H1 (cell line): Measurements from ENCODE around the gene LMNTD2. TPM values are rescaled to one million over a fixed set of nuclear protein-coding genes. Genes with fewer than 3 reads are reported as not detected.
A peak's percentile ranks its signal among the peaks of the same experiment; 100 is the strongest.

ENCODE experiments used
- CTCF ChIA-PET: fragments of 300-600 bp; sonication (Branson Sonifier 250); formaldehyde crosslinking; loops from one replicate; lab custom pipeline; 2021; ENCODE audit not compliant: partially characterized antibody; lab: Charles Lee
- POLR2A ChIA-PET: fragments of 300-600 bp; sonication (Branson Sonifier 250); formaldehyde crosslinking; loops from one replicate; lab custom pipeline; 2021; ENCODE audit warnings: inconsistent platforms; ENCODE audit not compliant: partially characterized antibody; lab: Charles Lee
- DNase-seq, 2 experiments: peaks; one replicate each; pipeline versions ENCODE4 v3.0.0 to v3.0.0-alpha.2; 2010 to 2022; ENCODE audit warnings: low spot score in 2 of 2, low read depth in 1 of 2, mixed read lengths in 1 of 2
- FAIRE-seq: peaks from 2 replicates; lab custom pipeline; 2011; peaks lifted over from hg19 to GRCh38; lab: Jason Lieb, UNC
- H2AFZ ChIP-seq: 2 replicates; pipeline ENCODE4 v1.8.1; 2012; ENCODE audit warnings: low read length, inconsistent platforms
- H2AK5ac ChIP-seq: 2 replicates; pipeline ENCODE4 v1.6.1; 2013; ENCODE audit warnings: low read depth, low read length
- H2BK120ac ChIP-seq: replicated peaks from 2 replicates; pipeline ENCODE3; 2013; ENCODE audit warnings: low read depth, low read length, inconsistent platforms
- H2BK12ac ChIP-seq: 2 replicates; pipeline ENCODE4 v1.6.1; 2013; ENCODE audit warnings: low read depth, low read length
- H2BK15ac ChIP-seq: 2 replicates; pipeline ENCODE4 v1.6.1; 2013; ENCODE audit warnings: low read length
- H2BK20ac ChIP-seq: 2 replicates; pipeline ENCODE4 v1.6.1; 2013; ENCODE audit warnings: low read length
- H2BK5ac ChIP-seq: 2 replicates; pipeline ENCODE4 v1.6.1; 2013; ENCODE audit warnings: low read depth, low read length
- H3K14ac ChIP-seq: 2 replicates; pipeline ENCODE4 v1.6.1; 2013; ENCODE audit warnings: inconsistent platforms; ENCODE audit not compliant: insufficient read length
- H3K18ac ChIP-seq: 2 replicates; pipeline ENCODE4 v1.6.1; 2013; ENCODE audit warnings: low read length; ENCODE audit errors: extremely low read depth
- H3K23ac ChIP-seq: 2 replicates; pipeline ENCODE4 v1.6.1; 2013; ENCODE audit warnings: inconsistent platforms; ENCODE audit not compliant: insufficient read length
- H3K23me2 ChIP-seq: 2 replicates; pipeline ENCODE4 v1.6.1; 2013; ENCODE audit warnings: low read depth, low read length
- H3K27ac ChIP-seq: 2 replicates; pipeline ENCODE4 v1.6.1; 2011; ENCODE audit warnings: low read depth, low read length, inconsistent platforms
- H3K27me3 ChIP-seq, 4 experiments: replicated peaks in 1 of 4; 1 replicate in 1 of 4; 2 replicates in 3 of 4; pipeline versions ENCODE4 v1.6.1 to v1.8.1; 2011 to 2013; ENCODE audit warnings: low read length in 3 of 4, mild to moderate bottlenecking in 3 of 4, inconsistent platforms in 2 of 4, mixed read lengths in 2 of 4, moderate library complexity in 1 of 4; ENCODE audit not compliant: control insufficient read depth in 3 of 4, insufficient read depth in 3 of 4; ENCODE audit errors: extremely low read depth in 1 of 4
- H3K36me3 ChIP-seq, 4 experiments: 2 replicates each; pipeline versions ENCODE4 v1.6.1 to v1.8.1; 2011 to 2013; ENCODE audit warnings: mild to moderate bottlenecking in 4 of 4, low read length in 3 of 4, moderate library complexity in 2 of 4, control low read depth in 1 of 4, inconsistent platforms in 1 of 4; ENCODE audit not compliant: insufficient read depth in 4 of 4, control insufficient read depth in 2 of 4
- H3K4ac ChIP-seq: replicated peaks from 2 replicates; pipeline ENCODE3; 2013; ENCODE audit warnings: low read length, low read depth, mixed read lengths, inconsistent platforms; ENCODE audit not compliant: insufficient read length
- H3K4me1 ChIP-seq, 4 experiments: replicated peaks in 1 of 4; 1 replicate in 1 of 4; 2 replicates in 3 of 4; pipeline versions ENCODE4 v1.6.1 to v1.8.1; 2011 to 2013; ENCODE audit warnings: low read length in 3 of 4, inconsistent platforms in 2 of 4, mixed read lengths in 1 of 4; ENCODE audit not compliant: insufficient read depth in 4 of 4, control insufficient read depth in 3 of 4
- H3K4me2 ChIP-seq, 2 experiments: 2 replicates each; pipeline versions ENCODE4 v1.6.1 to v1.8.1; 2011 to 2013; ENCODE audit warnings: low read depth in 2 of 2, low read length in 2 of 2, control low read depth in 1 of 2, inconsistent platforms in 1 of 2, mild to moderate bottlenecking in 1 of 2; ENCODE audit not compliant: insufficient read depth in 1 of 2
- H3K4me3 ChIP-seq, 4 experiments: fragments of 200-600, 300-600 bp in 1 of 4; sonication (generic), shearing (Covaris generic), sonication (Bioruptor Twin) in 1 of 4; 2 replicates each; pipeline versions ENCODE4 v1.5.1 to v1.8.1; 2011 to 2016; ENCODE audit warnings: low read length in 4 of 4, low read depth in 3 of 4, control low read depth in 2 of 4, inconsistent platforms in 2 of 4, mild to moderate bottlenecking in 2 of 4, mixed read lengths in 1 of 4, moderate library complexity in 1 of 4; ENCODE audit not compliant: insufficient read depth in 2 of 4; ENCODE audit errors: extremely low read depth in 1 of 4
- H3K56ac ChIP-seq: replicated peaks from 2 replicates; pipeline ENCODE3; 2013; ENCODE audit warnings: low read depth, mild to moderate bottlenecking, mixed read lengths, low read length, inconsistent platforms; ENCODE audit not compliant: insufficient read length
- H3K79me1 ChIP-seq: 2 replicates; pipeline ENCODE4 v1.6.1; 2013; ENCODE audit warnings: low read depth, low read length, control low read depth
- H3K79me2 ChIP-seq, 2 experiments: 2 replicates each; pipeline versions ENCODE4 v1.6.1 to v1.8.1; 2012 to 2013; ENCODE audit warnings: low read length in 2 of 2, mild to moderate bottlenecking in 2 of 2, inconsistent platforms in 1 of 2; ENCODE audit not compliant: insufficient read depth in 2 of 2, control insufficient read depth in 1 of 2
- H3K9ac ChIP-seq, 4 experiments: replicated peaks in 1 of 4; 1 replicate in 1 of 4; 2 replicates in 3 of 4; pipeline versions ENCODE4 v1.6.1 to v1.8.1; 2011 to 2013; ENCODE audit warnings: low read depth in 3 of 4, low read length in 3 of 4, control low read depth in 2 of 4, mild to moderate bottlenecking in 2 of 4, moderate library complexity in 2 of 4, inconsistent platforms in 1 of 4; ENCODE audit errors: extremely low read depth in 1 of 4
- H3K9me3 ChIP-seq, 2 experiments: 2 replicates each; pipeline versions ENCODE4 v1.6.1 to v1.8.1; 2012 to 2013; ENCODE audit warnings: mild to moderate bottlenecking in 2 of 2, moderate library complexity in 2 of 2, control low read depth in 1 of 2, inconsistent platforms in 1 of 2, low read depth in 1 of 2, low read length in 1 of 2, mixed read lengths in 1 of 2; ENCODE audit not compliant: insufficient read depth in 2 of 2
- H4K20me1 ChIP-seq, 2 experiments: replicated peaks in 1 of 2; 2 replicates each; pipeline versions ENCODE3 to v1.8.1; 2011 to 2013; ENCODE audit warnings: inconsistent platforms in 2 of 2, low read length in 2 of 2, mild to moderate bottlenecking in 1 of 2; ENCODE audit not compliant: insufficient read depth in 2 of 2, control insufficient read depth in 1 of 2
- H4K5ac ChIP-seq: 2 replicates; pipeline ENCODE4 v1.6.1; 2013; ENCODE audit warnings: low read length, low read depth, mixed read lengths, inconsistent platforms; ENCODE audit not compliant: insufficient read length
- H4K8ac ChIP-seq: 2 replicates; pipeline ENCODE4 v1.8.0; 2013; ENCODE audit warnings: mild to moderate bottlenecking, moderate library complexity, low read length, inconsistent platforms; ENCODE audit not compliant: insufficient read depth; ENCODE audit errors: extremely low read depth
- H4K91ac ChIP-seq: replicated peaks from 2 replicates; pipeline ENCODE3; 2013; ENCODE audit warnings: low read length, mixed read lengths, inconsistent platforms; ENCODE audit not compliant: insufficient read length
- WGBS, 2 experiments: shearing (Covaris generic) in 1 of 2; methylation state at CpG; one replicate each; pipeline versions ENCODE4 v1.1.6 to v1.1.7; 2013 to 2015; ENCODE audit warnings: low lambda C conversion rate in 2 of 2, mixed read lengths in 2 of 2, inconsistent platforms in 1 of 2, low coverage in 1 of 2, missing lambda C conversion rate in 1 of 2; ENCODE audit not compliant: insufficient replicate concordance in 2 of 2, insufficient coverage in 1 of 2, insufficient read length in 1 of 2; ENCODE audit errors: extremely low coverage in 1 of 2, missing lambda C conversion rate in 1 of 2; 5-methylcytosine and 5-hydroxymethylcytosine counted together
- polyA plus RNA-seq, 7 experiments: library from polyadenylated mRNA; depleted of rRNA in 3 of 7; stranded (reverse) in 5 of 7; unstranded in 2 of 7; fragments of >200 nt in 5 of 7; fragments of 200-250 nt in 2 of 7; gene quantifications; 1 replicate in 5 of 7; 2 replicates in 1 of 7; 4 replicates in 1 of 7; pipeline versions ENCODE4 v1.2.1 to v1.2.3, GENCODE V29; 2011 to 2013; ENCODE audit warnings: missing spikeins in 2 of 7, mixed read lengths in 2 of 7
- total RNA-seq: library from RNA; stranded (reverse); fragmentation: NEBNext Ultra II Directional; extraction: Animal tissue kit (Norgen Biotek cat#: 25700); gene quantifications from 2 replicates; pipeline ENCODE4 v1.2.1, GENCODE V29; 2021

The LMNTD2 gene
- total and polyA plus RNA-seq, 2 of the 8 experiments (the other 6 are each of a cell fraction or from before 2014, with no cell fraction given) = 1.6 to 3.1 TPM

DNA sequence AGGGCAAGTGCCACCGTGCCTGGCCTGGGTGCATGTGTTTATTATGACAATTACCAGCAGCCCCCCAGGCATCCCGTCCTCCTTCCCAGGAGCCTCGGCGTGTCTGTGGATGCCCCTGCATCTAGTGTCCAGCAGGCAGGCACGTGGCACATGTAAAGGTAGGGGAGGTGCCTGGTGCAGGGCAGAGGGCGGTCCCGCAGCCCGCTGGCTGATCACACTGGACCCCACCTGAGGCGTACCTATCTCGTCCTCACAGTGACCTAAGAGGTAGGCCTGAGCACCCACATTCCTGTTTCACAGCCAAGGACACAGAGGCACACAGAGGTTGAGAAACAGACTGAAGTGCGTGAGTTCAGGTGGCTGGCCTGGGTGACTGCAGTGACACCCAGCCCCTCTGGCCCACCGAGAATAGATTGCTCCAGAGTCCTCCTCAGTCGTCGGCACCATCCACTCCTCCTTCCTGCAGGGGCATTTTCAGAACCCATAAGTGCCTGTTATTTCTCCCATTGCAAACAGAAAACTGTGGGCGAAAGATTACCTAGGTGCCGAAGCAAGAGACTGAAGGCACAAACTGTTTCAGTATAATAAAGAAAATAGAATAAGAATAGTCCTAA is 12.7 kb upstream of the LMNTD2 start:
- H3K79me1 ChIP-seq = peaks cover 7% of the 10 kb centered on the region
- H4K20me1 ChIP-seq = peaks cover 13 to 21% of the 10 kb centered on the region in 2 experiments
- no peak overlapping the region for H2BK12ac ChIP-seq
- peaks cover 15% of the 10 kb centered on the region for H3K23me2 ChIP-seq
- no peak overlapping the region for H3K4me2 ChIP-seq
- no peak overlapping the region for H3K9ac ChIP-seq
- ChIA-PET CTCF (interaction anchor here (1.0 to 1.9 kb wide), 3 partner anchors 9 to 120 kb away, joined by 3 to 6 read pairs (median 3); no protein-coding TSS in a partner anchor), POLR2A (interaction anchor here (0.8 kb wide), 1 partner anchor 11 kb away, joined by 3 read pairs; no protein-coding TSS in a partner anchor)
- peaks cover 8 to 17% (median 14%) of the 10 kb centered on the region in 4 experiments for H3K27me3 ChIP-seq
- H4K91ac ChIP-seq = peak overlapping the region; percentile 84
- no peak overlapping the region for H2BK5ac ChIP-seq
- H3K79me2 ChIP-seq = peaks cover 15 to 16% of the 10 kb centered on the region in 2 experiments
- H2BK20ac ChIP-seq = peak overlapping the region; percentile 80; the same call in 1 of the 2 replicates
- no peak overlapping the region for H3K4me3 ChIP-seq
- no peak overlapping the region for H2BK120ac ChIP-seq
- DNase-seq (no peak), FAIRE-seq (no peak)
- WGBS, 2 experiments = 93% methylated on average over 16 of the region's 16 CpGs; no CpG with 5 or more reads in 1 of the 2 experiments
- no peaks in the 10 kb centered on the region for H3K9me3 ChIP-seq
- no peak overlapping the region for H3K27ac ChIP-seq
- no peak overlapping the region for H3K14ac ChIP-seq
- peaks cover 6 to 26% (median 16%) of the 10 kb centered on the region in 4 experiments for H3K4me1 ChIP-seq
- no peak overlapping the region for H3K56ac ChIP-seq
- H2BK15ac ChIP-seq = peak overlapping the region; percentile 89
- no peak overlapping the region for H4K5ac ChIP-seq
- H3K18ac ChIP-seq = no peak overlapping the region
- no peak overlapping the region for H4K8ac ChIP-seq
- H3K4ac ChIP-seq = peak overlapping the region; percentile 91
- no peak overlapping the region for H2AFZ ChIP-seq
- no peak overlapping the region for H3K23ac ChIP-seq
- peak overlapping the region; percentile 4; the same call in 1 of the 2 replicates for H2AK5ac ChIP-seq
- no peaks in the 10 kb centered on the region for H3K36me3 ChIP-seq
